Lower lobe of right lung (tissue), 2 donors: ENCODE results near the gene PNLIPRP2. TPM values are rescaled to one million over a fixed set of nuclear protein-coding genes. Genes with fewer than 3 reads are reported as not detected.
A peak's percentile ranks its signal among the peaks of the same experiment; 100 is the strongest.

ENCODE experiments used
- ATAC-seq, 2 donors: fragments of 200-7000 bp; cut with Tn5 transposase; one replicate each; pipeline ENCODE4 v1.9.1; 2020 to 2022; ENCODE audit warnings: mild to moderate bottlenecking in 2 of 2, moderate library complexity in 2 of 2
- DNase-seq: peaks from one replicate; pipeline ENCODE4 v3.0.0-alpha.2; 2020
- H3K27ac ChIP-seq: fragments of 200-600 bp; one replicate; pipeline ENCODE4 v1.8.0; 2022
- H3K27me3 ChIP-seq: fragments of 200-600 bp; one replicate; pipeline ENCODE4 v1.8.0; 2022; ENCODE audit warnings: low read depth
- H3K36me3 ChIP-seq: fragments of 200-600 bp; one replicate; pipeline ENCODE4 v1.8.0; 2022; ENCODE audit warnings: mild to moderate bottlenecking
- H3K4me1 ChIP-seq: fragments of 200-600 bp; one replicate; pipeline ENCODE4 v1.8.0; 2022
- H3K4me3 ChIP-seq: fragments of 200-600 bp; one replicate; pipeline ENCODE4 v1.8.0; 2022; ENCODE audit warnings: mild to moderate bottlenecking
- H3K9me3 ChIP-seq: fragments of 200-600 bp; one replicate; pipeline ENCODE4 v1.8.0; 2022
- intact Hi-C: fragments of 100-400 bp; cut with DNase I; formaldehyde crosslinking; loops from one replicate; pipeline ENCODE4 v1.11.0; 2022
- total RNA-seq: library from RNA; stranded (reverse); fragmentation: NEBNext Ultra II Directional; extraction: Animal tissue kit (Norgen Biotek cat#: 25700); gene quantifications from one replicate; pipeline ENCODE4 v1.2.1, GENCODE V29; 2021
- TF ChIP-seq, protein P1 (sequence below): fragments of 200-600 bp; IDR thresholded peaks from one replicate; pipeline ENCODE4 v1.8.0; 2022; ENCODE audit warnings: antibody characterized with exemption, mild to moderate bottlenecking
- donor health status: DM: no; HTN: yes; CAD: no; lungs with severe emphysema.

PNLIPRP2 gene
- total RNA-seq, 1 donor from 2014 or later = not detected

DNA sequence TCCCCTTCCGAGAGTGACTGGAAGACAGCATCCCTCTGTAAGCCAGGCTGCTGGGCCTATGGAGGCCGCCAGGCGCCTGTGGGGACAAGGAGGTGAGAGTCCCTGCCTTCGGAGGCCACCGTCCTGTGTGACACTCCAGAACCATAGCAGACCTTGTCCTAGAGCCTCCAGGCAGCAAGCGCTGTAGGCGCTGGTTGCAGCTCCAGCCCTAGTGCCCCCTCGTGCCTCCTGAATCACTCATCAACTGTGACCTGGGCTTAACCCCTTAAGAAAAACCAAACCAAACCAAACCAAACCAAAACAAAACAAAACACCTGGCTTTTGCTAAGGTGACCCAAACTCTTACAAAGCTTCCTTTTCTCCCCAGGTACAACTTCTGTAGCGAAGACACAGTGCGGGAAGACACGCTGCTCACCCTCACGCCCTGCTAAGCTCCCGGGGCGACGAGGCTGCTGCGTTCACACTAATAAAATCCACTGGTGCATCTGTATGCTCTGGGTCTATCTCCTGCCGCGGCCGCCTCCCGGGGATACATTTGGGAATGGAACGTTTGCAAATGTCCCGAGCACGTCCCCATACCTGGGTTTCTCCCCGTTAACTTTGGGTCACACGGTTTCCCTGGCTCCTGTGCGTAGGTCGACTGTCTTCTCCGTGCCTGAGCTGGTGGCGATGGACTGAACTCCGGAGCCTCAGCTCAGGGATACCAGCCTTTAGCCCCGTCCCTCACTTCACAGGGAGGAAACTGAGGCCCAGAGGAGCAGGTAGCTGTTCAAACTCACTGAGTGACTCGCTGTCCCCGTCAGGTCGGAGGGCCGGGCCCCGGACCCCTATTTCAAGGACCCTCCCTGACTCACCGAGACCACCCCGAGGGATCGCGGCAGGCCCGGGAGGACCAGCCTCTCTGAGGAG is 11.8 kb upstream of the PNLIPRP2 start:
- Histone ChIP-seq H3K4me1 (no peaks in the 10 kb centered on the region), H3K9me3 (no peaks in the 10 kb centered on the region), H3K36me3 (no peaks in the 10 kb centered on the region), H3K4me3 (peak overlapping the region; percentile 35), H3K27ac (no peak overlapping the region), H3K27me3 (peaks cover 19% of the 10 kb centered on the region)
- TF ChIP-seq, protein P1, sequence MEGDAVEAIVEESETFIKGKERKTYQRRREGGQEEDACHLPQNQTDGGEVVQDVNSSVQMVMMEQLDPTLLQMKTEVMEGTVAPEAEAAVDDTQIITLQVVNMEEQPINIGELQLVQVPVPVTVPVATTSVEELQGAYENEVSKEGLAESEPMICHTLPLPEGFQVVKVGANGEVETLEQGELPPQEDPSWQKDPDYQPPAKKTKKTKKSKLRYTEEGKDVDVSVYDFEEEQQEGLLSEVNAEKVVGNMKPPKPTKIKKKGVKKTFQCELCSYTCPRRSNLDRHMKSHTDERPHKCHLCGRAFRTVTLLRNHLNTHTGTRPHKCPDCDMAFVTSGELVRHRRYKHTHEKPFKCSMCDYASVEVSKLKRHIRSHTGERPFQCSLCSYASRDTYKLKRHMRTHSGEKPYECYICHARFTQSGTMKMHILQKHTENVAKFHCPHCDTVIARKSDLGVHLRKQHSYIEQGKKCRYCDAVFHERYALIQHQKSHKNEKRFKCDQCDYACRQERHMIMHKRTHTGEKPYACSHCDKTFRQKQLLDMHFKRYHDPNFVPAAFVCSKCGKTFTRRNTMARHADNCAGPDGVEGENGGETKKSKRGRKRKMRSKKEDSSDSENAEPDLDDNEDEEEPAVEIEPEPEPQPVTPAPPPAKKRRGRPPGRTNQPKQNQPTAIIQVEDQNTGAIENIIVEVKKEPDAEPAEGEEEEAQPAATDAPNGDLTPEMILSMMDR = no peak
- intact Hi-C loops = no loop called here
- no peak for DNase-seq
- peak; percentile 24 to 30 for ATAC-seq

DNA sequence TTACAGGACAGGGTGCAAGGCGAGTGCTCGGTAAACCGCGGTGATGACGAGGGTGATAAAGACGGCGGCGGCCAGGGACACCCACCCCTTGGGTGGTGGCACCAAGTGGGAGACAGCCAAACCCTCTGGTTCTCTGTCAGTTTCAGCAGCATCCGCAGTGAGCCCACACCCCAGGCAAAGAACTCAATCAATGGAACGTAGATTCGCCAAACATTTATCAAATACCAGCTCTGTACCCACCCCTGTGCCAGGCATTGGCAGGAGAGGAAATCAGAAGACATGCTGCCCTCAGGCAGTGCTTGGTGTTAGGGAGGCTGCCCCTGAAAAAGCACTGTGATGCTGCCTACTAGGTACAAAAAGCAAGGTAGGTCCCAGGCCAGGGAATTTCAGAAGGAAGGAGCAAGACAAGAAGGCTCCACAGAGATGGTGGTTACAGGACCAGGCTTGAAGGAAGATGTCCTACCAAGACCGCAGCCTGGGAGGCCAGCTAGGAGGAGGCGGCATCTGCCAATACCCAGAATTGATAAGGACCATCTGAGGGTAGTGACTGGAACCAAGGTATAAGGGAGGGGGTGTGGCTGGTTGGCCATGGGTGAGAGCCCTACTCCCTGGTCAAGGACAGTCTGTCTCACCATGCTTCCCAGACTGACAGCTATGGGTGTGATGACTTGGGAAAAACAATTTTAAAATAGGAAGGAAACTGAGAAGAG is 10.2 kb upstream of the PNLIPRP2 start:
- intact Hi-C loops = no loop called here
- H3K36me3 ChIP-seq = no peaks in the 10 kb centered on the region
- no peaks in the 10 kb centered on the region for H3K4me1 ChIP-seq
- ATAC-seq (no peak), DNase-seq (no peak)
- no peaks in the 10 kb centered on the region for H3K9me3 ChIP-seq
- H3K27ac ChIP-seq = no peak overlapping the region
- H3K27me3 ChIP-seq = peaks cover 19% of the 10 kb centered on the region
- TF ChIP-seq, protein P1 = no peak
- H3K4me3 ChIP-seq = no peak overlapping the region

DNA sequence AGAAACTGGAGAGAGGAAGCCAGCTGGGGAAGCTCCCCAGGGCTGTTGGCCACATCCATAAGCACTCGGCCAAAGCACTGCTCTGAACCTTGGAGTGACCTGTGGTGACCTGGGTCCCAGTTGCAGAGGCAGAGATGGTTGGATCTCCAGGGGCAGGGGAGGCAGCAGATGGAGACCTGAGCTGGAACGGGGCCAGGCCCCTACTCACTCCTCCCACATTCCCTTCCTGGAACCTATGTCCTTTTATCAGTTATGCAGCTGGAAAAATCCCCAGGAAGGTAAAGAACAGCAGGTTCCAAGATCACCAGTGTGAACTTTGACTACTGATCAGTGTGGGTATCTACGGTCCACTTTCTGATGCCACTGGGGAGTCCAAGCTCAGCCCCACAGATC is 9.6 kb upstream of the PNLIPRP2 start:
- H3K27me3 ChIP-seq = peaks cover 19% of the 10 kb centered on the region
- ATAC-seq = no peak
- H3K9me3 ChIP-seq = no peaks in the 10 kb centered on the region
- no peak overlapping the region for H3K27ac ChIP-seq
- TF ChIP-seq, protein P1 = no peak
- no peak overlapping the region for H3K4me3 ChIP-seq
- intact Hi-C loops = no loop called here
- no peak for DNase-seq
- no peaks in the 10 kb centered on the region for H3K4me1 ChIP-seq
- H3K36me3 ChIP-seq = no peaks in the 10 kb centered on the region

DNA sequence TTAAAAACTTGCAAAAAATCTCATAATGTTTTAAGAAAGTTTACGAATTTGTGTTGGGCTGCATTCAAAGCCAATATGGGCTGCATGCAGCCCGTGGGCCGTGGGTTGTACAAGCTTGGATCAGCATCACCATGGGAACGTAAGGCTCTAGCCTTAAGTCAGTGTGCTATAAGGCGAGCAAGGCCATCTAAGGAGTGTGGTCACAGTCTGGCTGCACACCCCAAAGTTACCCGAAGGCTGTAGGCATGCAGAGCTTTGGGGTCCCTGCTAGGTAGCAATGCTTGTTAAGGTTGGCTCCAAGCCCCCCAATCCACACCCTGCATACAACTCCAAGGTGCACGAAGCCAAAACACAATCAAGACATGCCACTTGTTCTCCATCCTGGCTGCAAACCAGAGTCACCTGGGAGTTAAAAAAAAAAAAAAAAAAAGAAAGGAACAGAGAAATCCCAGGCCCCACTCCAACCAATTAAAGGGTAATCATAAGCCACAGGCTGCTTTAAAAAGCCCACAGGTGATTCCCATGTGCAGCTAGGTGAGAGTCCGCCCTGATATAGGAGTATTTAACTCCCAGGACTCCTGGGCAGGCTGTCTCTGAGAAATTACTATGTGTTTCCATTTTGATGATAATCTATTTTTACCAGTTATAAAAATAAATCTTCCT is 8.5 kb upstream of the PNLIPRP2 start:
- intact Hi-C loops = no loop called here
- Histone ChIP-seq H3K27ac (no peak overlapping the region), H3K4me3 (no peak overlapping the region), H3K27me3 (peaks cover 19% of the 10 kb centered on the region), H3K4me1 (no peaks in the 10 kb centered on the region), H3K36me3 (no peaks in the 10 kb centered on the region), H3K9me3 (no peaks in the 10 kb centered on the region)
- no peak for ATAC-seq
- TF ChIP-seq, protein P1 = no peak
- DNase-seq = no peak

DNA sequence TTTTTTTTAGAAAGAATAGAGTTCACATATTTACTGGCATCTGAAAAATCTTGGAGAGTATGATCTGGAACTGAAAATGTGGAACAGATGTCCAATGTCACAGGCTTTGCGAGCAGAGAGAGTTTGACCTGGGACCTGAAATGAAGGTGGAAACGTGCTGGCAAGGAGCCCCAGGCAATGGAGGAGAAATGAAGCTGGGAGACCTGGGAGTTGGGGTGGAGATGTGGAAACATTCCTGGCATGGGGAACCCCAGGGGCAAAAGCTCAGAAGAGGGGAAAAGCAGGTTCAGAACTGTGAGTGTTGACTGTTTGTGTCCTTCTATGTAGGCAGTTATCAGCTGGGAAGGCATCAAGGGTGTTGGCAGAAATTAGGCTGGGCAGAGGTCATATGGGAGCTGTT is 7.3 kb upstream of the PNLIPRP2 start:
- Histone ChIP-seq H3K27me3 (peaks cover 19% of the 10 kb centered on the region), H3K27ac (no peak overlapping the region), H3K9me3 (no peaks in the 10 kb centered on the region), H3K4me1 (no peaks in the 10 kb centered on the region), H3K36me3 (no peaks in the 10 kb centered on the region), H3K4me3 (no peak overlapping the region)
- ATAC-seq = no peak
- TF ChIP-seq, protein P1 = no peak
- intact Hi-C loops = no loop called here
- DNase-seq = no peak
